Measurements from ENCODE around the gene WAPL. TPM values are rescaled to one million over a fixed set of nuclear protein-coding genes. Genes with fewer than 3 reads are reported as not detected.

WAPL gene
- polyA plus RNA-seq, 5 donors, result 33.6 to 46.6 (median 43.8) TPM

DNA sequence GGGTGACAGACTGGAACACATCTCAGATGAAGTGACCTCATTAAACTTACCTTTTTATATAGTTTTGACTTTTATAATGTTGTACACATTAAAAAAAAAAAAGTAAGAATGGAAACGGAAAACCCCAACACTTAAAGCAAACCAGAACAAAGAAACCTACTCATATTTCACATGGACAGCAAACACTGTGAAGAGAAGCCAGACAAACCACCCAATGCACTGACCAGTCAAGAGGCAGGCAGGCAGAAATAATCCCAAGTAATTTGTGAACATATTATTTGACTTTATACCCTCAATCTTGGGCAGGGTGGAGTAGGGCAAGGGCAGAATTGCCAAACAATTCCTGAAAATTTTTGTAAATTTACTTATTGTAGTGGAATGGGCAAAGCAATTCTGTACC, 39.8 kb downstream of the WAPL start:
- DNase-seq, result no peak

DNA sequence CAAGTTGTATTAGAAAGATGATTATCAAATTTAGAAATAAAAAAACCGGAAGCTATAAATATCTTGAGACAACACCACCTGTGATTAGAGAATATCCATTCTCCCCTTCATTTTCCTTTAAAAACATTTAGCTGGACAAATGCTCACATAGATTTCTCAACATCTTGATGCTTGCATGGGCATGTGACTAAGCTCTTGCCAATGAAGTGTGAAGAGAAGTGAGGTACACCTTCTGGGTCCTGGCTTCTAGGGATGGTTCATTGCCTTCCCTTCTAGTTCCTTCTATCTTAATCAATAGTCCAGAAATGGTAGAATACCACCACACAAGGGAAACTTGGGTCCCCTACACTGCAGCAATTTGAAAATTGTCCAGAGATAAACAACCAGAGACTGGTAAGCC, 41.0 kb downstream of the WAPL start:
- DNase-seq, result no peak

DNA sequence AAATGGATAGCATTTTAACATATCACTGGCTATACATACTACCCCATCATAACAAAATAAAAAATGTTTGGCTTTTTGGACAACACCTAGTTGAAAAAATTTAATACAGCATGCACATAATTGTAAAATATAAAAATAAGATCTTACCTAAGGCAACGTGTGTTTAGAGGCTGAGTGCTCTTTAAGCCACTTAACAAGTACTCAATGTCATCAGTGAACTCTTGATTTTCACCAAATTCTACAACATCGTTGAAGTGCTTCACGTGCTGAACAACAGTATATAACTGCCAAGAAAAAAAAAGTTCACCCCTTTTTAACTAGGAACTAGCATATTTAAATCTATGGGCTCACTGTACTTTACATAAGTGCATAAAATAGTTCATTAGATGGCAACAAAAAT, 49.5 kb downstream of the WAPL start:
- peak; percentile 13 to 16 for DNase-seq

DNA sequence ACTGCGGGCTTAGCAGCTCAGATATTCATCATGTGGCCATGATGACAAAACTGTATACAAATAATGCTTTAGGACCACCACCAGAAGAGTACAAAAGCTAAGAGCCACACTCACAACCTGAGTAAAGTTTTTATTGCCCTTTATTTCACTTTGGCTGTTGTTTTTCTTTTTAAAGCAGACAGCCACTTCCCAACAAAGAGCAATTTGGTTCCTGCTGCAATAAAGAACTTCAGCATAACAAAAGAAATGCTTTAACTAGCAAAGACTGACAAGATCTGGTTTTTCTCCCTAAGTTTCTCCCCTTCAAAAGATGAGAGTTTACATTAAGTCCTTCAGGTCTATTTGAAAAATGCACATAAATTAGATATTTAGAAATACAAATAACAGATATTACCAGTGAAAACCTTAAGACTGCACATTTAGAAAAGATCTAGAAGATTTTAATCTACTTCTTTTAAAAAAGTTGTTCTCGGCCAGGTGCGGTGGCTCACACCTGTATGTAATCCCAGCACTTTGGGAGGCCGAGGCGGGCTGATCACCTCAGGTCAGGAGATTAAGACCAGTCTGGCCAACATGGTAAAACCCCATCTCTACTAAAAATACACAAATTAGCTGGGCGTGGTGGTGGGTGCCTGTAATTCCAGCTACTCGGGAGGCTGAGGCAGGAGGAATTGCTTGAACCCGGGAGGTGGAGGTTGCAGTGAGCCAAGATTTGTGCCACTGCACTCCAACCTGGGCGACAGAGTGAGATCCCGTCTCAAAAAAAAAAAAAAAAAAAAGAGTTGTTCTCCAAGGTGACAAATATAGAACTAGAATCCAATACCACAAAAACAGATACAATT, 59.4 kb downstream of the WAPL start:
- no peak for DNase-seq

DNA sequence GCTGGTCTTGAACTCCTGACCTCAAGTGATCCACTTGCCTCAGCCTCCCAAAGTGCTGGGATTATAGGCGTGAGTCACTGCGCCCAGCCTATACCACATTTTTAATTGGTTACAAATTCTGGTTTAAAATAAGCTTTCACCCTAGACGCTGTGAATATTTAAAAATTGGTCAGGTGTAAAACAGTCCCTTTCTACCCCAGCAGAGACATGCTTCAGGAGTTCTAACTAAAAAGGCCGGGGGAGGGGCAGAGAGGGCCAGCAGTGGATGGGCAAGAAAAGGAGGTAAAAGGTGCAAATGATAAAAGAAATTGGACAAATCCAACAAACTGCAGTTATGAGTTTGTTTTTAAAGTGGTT, 70.0 kb downstream of the WAPL start:
- DNase-seq, result no peak

DNA sequence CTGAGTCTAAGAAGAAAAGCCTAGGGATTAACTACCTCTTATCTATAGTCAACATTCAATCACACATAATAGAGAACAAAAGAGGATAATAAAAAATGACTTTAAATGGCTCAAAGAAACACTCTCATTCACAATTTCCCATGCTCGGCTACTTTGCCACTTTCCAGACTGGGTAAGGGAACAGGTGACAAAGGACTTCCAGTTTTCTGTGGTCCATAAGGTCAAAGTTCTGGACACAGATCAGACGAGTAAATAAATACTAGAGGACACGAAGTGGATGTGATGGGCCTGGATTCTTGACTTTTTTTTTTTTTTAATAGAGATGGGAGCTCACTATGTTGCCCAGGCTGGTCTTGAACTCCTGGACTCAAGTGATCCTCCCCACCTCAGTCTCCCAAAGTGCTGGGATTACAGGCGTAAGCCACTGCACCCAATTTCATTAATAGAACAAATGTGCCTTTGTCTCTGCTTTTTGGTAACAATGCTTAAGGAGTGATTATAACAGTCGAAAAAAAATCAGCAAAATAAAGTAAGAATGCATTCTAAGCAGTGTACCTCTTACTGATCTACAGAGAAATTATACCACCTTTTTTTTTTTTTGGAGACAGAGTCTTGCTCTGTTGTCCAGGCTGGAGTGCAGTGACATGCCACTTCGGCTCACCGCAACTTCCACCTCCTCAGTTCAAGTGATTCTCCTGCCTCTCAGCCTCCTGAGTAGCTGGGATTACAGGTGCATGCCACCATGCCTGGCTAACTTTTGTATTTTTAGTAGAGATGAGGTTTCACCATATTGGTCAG, 70.6 kb downstream of the WAPL start:
- DNase-seq, result no peak

DNA sequence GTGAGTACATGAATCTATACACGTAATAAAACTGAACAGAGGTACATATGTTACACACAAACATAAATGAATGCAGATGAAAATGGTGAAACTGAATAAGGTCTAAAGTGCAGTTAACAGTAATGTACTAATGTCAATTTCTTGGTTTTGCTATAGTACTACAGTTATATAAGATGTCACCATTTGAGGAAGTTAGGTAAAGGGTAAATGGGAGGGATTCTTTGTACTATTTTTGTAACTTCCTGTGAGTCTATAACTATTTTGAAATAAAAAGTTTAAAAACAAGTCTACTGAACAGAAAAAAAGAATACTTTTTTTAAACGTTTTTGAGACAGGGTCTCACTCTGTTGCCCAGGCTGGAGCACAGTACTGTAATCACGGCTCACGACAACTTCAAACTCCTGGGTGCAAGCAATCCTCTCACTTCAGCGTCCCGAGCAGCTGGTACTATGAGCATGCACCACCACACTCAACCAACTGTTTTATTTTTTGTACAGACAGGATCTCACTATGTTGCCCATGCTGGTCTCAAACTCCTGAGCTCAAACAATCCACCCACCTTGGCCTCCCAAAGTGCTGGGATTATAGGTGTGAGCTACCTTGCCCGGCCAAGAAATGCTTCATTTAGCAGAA, 71.5 kb downstream of the WAPL start:
- no peak for DNase-seq

DNA sequence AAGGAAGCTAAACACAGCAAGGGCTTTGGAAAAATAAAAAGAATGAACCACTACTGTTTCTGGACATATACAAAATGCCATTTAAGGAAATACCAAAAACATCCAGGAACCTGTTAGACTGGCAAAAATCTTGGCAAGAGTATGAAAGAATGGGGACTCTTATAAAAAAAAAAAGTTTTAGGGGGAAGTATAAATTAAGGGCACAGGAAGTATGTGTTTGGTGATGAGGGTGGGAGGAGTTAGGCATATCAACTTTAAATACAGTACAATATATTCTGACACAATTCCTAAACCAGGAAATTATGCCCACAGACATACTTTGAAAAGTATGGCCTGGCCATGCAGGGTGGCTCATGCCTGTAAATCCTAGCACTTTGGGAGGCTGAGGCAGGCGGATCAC, 74.2 kb downstream of the WAPL start:
- DNase-seq, result no peak

DNA sequence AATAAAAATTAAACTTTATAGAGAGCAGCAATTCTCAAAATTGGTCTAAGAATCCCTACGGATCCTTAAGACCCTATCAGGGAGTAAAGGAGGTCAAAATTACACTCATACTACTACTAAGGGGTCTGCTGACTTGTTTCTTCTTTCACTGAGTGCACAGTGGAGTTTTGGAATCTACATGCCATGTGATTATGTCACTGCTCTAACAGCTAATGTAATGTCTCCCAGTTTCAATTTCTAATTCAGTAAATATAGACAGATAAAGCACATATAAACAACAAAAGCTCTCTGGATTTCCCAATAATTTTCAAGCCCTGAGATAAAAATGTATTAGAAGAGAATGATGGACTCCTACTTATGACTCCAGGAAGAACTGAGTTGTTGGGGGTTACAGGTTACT, 74.6 kb downstream of the WAPL start:
- DNase-seq, result no peak

DNA sequence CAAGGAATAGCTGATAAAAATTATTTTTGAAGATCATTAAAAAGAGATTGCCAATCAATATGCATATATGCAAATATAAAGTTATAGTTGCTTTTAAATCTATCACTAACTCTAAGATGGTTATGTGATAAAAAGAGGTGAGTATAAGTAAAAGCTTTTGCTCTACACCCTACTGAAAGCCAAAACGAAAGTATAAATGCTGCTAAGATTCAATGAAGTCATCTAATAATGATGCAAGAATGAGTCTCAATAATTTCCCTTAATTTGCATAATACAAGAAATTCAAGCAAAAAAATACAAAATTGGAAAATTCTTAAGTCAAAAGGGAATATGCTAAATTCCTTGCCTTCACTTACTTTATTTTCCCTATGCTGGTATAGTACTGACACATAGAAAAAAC, 75.2 kb downstream of the WAPL start:
- no peak for DNase-seq

DNA sequence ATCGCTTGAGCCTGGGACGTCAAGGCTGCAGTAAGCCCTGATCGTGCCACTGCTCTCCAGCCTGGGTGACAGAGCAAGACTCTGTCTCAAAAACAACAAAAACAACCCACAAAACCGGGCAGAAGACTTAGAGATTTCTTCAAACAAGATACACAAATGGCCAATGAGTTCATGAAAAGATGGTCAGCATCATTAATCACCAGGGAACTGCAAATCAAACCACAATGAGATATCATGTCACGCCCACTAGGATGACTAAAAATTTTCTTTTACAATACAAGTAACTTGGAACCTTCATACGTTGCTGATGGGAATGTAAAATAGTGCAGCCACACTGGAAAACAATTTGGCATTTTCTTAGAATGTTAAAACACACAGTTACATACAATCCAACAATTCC, 77.7 kb downstream of the WAPL start:
- DNase-seq, result no peak

DNA sequence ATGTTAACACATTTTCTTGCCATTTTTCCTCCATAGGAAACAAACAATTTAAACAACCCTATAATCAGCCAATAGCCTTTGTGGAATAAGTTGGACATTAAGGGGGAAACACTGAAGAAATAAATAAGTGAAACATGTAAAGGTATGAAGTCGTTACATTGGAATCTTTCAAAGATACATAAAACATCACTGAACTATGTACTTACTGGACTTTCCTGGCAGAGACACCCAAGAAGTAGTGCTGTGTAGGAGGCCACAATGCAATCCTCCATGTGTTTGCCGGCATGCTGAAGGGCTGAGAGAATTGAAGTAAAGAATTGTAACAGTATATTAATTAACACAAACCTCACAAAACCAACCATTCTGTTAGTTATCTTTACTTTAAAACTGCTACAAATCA, 78.5 kb downstream of the WAPL start:
- DNase-seq, result no peak

DNA sequence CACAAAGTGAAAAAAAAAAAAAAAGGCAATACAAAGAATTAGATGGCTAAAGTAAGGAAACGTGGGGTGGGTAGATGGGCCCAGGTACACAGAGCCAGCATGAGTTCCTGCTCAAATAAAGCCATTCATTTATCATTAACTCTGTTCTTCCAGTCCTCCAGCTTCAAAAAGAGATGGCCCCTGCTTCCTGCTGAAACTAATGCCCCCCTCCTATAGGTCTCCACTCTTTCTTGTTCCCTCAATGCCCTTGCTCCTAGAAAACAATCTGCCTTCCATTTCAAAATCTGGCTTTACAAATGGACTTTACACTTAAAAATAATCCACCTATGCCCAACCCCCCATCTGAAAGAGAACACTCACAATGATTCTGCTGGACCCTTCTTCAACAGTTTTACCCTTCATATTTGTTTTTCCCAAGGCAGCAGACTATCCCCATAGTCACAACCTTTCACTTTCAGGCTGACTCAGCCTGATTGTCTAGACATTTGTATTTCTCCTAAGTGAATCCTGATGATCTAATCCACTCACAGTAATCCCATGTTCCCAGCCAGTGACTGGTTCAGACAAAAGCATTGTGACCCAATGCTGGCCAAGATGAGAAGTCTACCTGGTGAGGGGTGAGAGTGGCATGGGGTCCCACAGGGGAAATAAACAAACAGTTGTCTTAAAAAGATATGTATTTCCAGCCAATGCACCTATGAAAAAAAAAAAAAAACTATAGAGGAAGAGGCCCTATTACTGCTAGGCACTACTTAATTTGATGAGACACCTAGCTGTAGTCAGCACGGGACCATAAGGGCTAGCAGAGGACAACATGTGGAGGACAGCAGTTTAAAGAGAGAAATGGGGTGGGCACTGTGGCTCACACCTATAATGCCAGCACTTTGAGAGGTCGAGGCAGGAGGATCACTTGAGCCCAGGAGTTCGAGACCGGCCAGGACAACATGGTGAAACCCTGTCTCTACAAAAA, 80.4 kb downstream of the WAPL start:
- no peak for DNase-seq

DNA sequence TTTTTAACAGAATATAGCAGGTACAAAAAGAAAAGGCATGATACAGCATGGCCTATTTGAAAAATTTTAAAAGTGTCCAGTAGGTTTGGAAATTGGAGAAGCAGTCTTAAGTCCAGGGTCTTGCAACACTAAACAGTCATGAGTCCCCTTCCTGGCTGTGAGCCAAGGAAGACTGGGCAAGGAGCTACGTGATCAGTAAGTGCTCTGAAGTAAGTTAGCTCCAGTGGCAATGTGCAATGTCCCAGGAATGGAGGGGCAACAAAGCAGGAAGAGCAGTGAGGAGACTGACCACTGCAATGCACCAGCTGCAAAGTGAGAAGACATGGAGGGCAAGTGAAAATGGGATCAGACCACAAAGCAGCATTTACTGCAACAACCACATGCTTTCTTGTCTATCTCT, 82.0 kb downstream of the WAPL start:
- DNase-seq, result peak; percentile 47 to 60

DNA sequence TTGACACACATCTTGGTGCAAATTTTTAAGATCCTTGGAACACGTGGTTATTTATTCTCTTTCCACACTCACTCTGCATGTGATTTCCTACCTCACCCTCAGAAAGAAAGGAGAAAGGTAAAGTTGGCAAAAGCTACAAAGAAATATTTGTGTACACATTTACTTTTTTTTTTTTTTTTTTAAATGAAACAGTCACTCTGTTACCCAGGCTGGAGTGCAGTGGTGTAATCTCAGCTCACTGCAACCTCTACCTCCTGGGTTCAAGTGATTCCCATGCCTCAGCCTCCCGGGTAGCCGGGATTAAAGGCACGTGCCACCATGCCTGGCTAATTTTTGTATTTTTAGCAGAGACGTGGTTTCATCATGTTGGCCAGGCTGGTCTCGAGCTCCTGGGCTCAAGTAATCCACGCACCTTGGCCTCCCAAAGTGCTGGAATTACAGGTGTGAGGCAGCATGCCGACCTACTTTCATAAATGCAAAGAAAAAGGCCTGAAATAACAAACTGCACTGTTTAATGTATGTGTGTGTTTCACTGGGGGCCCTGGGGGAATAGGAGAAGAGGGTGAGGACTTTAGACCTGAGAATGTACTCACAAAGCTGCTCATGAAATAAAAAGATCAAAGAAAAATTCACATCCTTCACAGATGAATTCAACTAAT, 83.4 kb downstream of the WAPL start:
- no peak for DNase-seq

DNA sequence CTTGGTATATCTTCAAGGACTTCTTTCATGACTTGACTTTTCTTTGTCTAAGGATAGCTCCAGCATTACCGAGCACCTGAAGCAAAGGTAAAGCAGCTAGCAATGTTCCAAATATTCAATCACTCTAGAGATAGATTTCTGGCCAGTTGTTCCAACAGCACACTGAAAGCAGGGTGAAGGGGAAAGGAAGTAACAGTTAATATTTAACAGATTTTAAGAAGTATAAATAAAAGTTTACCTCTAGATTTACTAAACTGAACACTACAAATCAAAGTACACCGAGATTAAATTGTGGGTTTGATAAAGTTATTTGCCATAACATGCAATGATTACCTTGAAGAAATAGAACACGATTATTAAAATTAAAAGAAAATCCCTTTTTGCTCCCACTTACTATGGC, 84.1 kb downstream of the WAPL start:
- DNase-seq, result no peak

DNA sequence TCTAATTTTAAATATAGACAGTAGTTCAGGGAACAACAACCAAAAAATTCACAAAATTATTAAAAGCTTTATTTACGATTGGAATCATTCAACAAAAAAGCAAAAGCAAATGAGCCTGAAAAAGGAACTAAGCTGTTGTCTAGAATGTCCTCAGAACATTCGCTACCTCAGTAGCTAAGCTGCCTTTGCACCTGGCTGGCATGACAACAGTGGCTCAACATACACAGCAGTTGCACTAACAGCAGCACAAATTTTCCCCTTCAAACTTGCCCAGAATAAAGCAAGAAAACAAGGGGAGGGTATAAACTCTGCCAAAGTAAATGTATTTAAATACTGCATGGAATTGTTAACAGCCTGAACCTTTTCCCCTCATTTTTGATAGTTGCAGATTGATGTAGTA, 84.6 kb downstream of the WAPL start:
- DNase-seq, result no peak

DNA sequence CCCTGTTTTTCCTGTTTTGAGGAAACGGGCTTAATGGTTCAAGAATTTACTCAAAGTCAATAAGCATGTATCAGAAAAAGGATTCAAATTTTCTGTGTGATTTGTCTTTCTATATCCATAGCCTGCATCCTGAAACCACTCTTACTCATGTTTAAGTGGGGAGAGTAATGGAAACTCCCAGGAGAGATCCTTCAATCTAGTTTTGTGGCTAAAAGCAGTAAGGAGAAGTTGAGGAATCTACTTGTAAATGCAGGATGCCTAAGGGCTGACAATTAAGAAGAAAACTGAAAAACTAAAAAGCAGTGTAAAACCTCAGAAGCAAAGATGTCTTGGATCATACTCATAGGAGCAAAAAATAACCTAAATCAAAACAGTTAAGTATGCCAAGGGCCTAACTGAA, 86.9 kb downstream of the WAPL start:
- no peak for DNase-seq

DNA sequence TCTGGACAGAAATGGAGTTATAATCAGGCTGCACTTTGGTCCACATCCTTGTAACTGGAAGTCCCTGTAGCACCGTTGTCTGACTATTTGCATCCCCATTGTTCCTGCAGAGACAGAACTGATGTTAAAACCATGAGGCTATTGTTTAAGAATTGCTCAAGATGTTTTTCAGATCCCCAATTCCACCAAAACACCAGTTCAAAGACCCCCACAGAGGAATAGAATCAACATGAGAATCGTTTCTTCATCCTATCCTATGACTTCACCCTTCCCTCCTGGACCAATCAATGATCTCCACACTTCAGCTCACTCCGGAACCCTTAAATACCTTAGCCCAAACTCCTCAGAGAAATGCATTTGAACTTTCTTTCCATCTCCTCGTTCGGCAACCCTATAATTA, 97.9 kb downstream of the WAPL start:
- DNase-seq, result no peak

DNA sequence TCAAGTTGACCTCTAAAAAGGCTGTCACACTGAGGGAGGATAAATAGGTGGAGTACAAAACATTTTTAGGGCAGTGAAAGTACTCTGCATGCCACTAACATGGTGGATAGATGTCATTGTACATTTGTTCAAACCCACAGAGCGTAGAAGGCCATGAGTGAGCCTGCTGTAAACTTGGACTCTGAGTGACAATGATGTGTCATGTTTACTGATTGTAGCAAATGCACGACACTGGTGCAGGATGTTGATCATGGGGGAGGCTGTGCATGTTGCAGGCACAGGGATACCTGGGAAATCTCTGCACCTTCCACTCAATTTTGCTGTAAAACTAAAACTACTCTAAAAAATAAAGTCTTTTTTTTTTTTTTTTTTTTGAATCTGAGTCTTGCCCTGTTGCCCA, 102.5 kb downstream of the WAPL start:
- no peak for DNase-seq

DNA sequence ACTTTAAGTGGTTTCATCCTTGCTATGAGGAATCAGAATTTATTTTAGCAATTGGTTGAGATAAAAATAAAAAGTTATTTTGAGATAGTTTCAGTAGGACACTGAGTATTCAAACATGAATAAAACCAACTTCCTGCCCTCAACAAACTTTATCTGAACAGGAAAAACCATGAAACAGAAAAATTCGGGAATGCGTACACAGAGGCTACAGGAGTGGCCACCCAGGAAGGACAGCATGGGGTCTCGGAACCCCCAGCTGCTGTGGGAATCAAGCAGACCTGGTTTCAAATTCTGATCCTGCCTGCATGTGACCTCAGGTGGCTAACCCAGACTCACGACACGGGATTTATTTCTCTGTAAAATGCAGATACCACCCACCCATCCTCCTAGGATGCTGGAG, 106.0 kb downstream of the WAPL start:
- DNase-seq, result no peak
